NCI-H524 treated with DMSO at 0.1 percent for 48 hours (cell line): Measurements from ENCODE around the gene JCAD.
"Not testable (repeated sequence)": the region's sequence is repeated elsewhere in the genome, so short reads cannot be mapped to it uniquely, and the experiment has no call there.

Source experiments
- DNase-seq: peaks from one replicate; lab custom pipeline; 2025; lab: John Stamatoyannopoulos, UW

JCAD gene, protein sequence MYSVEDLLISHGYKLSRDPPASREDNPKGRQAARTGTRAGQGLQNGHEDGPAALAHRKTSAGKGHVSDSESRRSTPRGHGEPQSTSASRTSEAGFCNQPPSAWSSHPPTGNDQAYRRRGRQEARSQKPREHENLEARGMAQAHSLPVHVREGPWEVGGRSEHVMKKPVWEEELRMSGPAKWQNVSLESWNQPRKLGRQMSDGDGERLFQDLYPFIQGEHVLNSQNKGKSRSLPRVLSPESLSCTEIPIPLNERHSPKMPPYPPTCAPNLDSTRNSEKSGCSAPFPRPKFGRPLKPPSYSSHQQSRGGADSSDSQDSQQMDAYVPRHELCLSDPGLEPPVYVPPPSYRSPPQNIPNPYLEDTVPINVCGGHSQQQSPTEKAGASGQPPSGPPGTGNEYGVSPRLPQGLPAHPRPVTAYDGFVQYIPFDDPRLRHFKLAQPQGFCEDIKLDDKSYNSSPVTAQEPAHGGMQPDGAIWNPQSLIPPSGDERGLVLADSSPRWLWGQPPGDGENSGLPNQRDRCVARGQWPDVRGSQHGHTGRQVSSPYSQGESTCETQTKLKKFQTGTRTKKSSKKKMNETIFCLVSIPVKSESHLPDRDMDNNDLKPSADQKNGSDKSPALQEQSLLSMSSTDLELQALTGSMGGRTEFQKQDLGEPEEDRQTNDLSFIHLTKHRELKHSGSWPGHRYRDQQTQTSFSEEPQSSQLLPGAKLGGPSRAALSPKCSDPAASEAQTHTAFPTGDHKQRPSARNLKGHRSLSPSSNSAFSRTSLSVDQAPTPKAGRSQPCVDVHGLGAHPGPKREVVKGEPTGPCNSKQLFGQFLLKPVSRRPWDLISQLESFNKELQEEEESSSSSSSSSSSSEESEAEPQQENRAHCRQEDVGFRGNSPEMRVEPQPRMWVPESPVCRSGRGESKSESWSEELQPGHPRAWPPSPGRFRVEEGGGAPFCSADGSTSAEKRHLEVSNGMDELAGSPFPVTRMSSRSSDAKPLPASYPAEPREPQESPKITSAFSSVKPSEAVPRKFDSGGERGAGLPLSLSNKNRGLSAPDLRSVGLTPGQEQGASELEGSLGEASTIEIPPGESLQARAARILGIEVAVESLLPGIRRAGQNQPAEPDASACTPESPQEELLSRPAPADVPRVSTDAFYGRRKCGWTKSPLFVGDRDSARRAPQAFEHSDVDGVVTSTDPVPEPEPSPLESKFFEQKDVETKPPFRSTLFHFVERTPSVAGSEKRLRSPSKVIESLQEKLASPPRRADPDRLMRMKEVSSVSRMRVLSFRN (N-terminal part only)

GRCh38 chr10:30059209-30060107 is at the start of gene JCAD:
Gene JCAD, minus strand, starts transcription at chr10:30059586. Its CDS starts 11,774 bp downstream, at chr10:30047812.
- DNase-seq: no peak

DNA sequence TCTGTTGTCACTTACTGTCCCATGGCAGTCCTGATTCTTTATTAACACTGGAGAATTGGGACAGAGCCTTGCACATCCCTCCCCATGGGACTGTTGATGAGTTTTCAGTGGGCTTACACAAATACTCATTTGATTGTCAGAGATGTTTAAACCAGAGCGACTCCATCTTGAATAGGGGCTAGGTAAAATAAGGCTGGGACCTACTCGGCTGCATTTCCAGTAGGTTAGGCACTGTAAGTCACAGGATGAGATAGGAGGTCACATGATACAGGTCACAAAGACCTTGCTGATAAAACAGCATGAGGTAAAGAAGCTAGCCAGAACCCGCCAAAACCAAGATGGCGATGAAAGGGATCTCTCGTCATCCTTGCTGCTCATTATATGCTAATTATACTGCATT is 47.6 kb upstream of the JCAD start:
- no peak for DNase-seq

- DNase-seq: no peak
These were observed 44.4 kb upstream of the JCAD start for GRCh38 chr10:30103595-30104320.

DNA sequence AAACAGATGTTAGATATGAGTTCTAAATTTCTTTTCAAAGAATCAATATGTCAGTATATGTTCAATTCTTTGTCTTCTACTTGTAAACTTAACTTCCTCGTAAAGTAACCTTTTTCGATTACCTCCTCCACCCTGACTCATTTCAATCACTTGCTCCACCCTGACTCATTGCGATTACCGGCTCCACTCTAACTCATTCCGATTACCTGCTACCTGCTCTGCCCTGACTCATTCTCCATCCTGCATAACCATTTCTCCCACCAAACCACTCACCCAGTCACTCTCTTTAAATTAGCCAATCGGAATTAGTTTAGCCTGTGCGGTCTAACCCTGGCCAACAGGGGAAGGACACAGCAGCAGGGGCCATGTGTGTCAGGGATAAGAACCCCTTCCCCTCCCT is 40.3 kb upstream of the JCAD start:
- not testable (repeated sequence) for DNase-seq

DNA sequence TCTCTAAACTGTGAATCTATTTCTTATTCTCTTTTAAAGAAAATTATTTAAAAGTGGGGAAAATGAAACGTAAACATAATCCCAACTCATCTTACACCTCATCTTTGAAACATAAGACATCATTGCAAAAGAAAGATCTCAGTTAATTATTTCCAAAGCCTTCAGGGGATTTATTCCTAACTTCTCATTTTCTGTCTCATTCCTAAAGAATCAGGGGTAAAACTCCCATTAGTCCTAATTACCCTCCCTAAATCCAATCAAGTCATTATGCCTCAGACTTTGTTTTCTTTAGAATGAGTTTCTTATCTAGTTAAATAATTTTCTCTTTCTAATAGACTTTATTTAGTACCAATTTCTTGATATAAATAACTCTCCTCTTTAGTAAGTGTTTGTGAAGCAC is 39.7 kb upstream of the JCAD start:
- no peak for DNase-seq

DNA sequence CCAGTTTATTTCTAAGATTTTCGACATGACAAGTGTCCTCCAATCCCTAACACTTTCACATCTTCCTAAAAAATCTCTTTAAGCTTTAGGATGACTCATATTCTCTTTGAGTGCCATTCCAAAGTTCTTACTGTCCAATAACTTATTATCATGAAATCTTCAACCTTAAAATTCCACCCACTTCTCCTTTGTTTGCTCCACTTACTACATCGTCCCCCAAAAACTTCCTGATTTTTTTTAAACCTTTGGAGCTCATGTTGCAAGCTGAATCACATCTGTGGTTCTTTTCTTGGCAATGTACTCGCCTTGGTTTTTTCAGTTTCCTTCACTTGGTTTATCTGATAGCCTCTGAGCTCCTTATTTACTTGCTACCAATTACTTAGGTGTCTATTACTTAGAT is 39.2 kb upstream of the JCAD start:
- DNase-seq: no peak

- DNase-seq: no peak
These were observed 37.2 kb upstream of the JCAD start for GRCh38 chr10:30096564-30096963.

GRCh38 chr10:30095631-30096422 is 36.4 kb upstream of the JCAD start:
- DNase-seq: no peak

DNA sequence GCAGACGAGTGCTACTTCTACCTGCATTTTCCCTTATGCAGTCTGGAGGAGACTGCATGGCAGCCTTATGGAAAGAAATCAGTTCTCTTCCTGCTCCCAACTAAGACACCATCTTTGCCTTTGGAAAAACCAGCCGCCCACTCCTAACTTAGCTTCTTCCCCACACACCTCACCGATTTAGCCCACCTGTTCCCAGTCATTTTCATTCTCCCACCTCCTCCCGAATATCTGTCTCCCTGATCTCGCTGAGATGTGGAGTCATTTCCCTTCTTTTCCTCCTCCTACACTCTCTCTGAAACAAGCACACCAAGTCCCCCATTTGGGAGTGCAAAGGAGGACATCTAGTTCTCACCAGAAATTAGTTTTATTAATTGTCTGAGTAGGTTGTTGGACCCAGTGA is 35.2 kb upstream of the JCAD start:
- DNase-seq: no peak

DNA sequence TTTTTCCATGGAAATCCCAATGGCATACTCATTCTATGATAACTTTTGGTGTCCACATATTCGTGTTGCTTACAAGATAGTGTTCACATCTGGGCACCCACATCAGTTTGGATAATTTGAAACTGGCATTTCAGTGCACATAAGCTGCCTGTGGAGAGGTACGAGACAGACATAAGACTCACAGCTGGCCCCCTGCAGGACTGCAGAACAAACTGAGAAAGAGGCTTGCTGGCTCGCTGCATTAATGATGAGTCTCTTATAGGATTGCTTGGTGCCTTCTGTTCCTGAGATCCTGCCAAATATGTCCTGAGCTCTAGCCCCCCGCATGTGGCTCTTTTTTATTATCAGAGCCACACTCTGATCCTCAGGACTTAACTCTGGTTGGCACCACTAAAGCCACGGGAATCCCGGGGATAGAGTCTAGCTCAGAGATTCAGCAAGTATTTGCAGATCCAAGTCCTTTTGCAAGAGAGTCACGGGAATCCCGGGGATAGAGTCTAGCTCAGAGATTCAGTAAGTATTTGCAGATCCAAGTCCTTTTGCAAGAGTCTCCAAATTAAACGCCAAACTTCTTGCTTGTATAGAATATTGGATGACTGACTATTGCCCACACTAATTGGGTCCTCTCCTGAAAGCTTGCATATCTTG is 34.0 kb upstream of the JCAD start:
- no peak for DNase-seq

GRCh38 chr10:30092151-30092790 is 32.9 kb upstream of the JCAD start:
- DNase-seq: no peak

DNA sequence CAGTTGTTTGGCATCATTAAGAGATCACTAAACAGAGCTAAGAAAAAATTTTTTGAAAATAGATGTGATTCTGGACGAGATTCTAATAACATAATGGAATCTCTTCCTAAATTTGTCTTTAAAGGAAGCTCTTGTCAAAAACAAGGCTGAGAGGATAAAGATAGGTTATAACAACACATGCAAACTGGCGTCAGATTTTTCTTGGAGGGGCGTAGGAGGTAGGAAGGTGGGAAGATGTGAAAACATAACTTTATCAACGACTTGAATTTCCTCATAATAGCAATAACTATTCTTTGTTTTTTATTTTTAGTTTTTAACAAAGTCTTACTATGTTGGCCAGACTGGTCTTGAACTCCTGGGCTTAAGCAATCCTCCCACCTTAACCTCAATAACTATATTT is 31.8 kb upstream of the JCAD start:
- DNase-seq: no peak

GRCh38 chr10:30088178-30088577 is 28.8 kb upstream of the JCAD start:
- no peak for DNase-seq

DNA sequence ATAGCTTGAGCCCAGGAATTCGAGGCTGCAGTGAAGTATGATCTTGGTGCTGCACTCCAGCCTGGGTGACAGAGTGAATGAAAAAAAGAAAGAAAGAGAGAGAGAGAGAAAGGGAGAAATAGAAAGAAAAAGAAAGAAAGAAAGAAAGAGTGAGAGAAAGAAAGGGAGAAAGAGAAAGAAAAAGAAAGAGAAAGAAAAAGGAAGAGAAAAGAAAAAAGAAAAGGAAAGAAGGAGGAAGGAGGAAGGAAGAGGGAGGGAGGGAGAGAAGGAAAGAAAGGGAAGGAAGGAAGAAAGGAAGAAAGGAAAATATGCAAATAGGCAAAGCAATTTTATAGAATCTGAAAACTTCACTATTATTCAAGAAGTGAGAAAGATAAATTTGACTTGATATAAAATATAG is 24.5 kb upstream of the JCAD start:
- no peak for DNase-seq

DNA sequence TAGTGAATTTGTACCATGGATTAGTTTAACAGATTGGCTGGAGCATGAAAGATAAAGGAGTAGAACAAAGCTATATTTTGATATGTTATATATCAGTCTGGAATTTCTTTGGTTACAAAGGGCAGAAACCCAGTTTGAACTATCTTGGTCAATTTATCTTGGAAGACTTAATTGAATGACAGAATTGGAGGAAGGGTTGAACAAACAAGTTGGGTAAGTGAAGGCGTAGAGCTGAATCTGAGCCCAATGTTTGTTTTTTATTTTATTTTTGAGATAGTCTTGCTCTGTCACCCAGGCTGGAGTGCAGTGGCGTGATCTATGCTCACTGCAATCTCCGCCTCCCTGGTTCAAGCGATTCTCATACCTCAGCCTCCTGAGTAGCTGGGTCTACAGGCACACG is 21.8 kb upstream of the JCAD start:
- no peak for DNase-seq

DNA sequence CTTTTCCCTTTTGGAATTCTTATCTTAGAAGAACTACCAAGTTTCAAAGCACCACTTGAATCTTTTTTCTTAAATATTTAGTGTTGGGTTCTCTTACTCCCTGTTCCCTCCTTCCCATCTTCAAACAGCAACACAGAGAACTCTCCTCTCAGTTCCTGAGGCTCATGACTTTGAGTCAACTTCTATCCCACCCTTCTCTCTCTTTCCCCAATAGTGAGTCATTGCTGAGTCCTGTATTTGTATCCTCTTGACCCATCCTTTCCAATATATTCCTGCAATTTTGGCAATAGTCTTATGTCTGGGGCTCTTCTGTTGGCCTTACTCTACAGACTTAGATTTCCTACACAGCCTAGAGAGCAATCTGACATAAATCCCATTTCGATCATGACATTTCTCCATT is 20.8 kb upstream of the JCAD start:
- DNase-seq: no peak

DNA sequence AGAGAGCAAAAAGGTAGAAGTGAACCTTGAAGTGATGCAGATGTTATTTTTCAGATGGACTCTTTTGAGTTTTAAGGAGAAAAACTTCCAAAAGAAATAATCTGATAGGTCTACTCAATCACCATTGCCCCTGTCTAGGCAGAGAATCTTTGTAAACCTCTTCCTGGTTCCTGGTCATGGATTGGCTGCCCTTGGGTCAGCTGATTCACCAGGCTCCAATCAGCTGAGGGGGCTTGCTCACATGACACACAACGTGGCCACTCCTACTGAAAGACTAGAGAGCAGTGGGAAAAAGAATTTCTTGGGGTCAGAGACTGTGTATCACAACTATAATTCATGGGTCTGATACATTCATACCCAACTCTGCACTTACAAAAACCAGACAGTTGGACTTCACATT is 20.0 kb upstream of the JCAD start:
- no peak for DNase-seq

- no peak for DNase-seq
These were observed 16.1 kb upstream of the JCAD start for GRCh38 chr10:30075481-30075880.

DNA sequence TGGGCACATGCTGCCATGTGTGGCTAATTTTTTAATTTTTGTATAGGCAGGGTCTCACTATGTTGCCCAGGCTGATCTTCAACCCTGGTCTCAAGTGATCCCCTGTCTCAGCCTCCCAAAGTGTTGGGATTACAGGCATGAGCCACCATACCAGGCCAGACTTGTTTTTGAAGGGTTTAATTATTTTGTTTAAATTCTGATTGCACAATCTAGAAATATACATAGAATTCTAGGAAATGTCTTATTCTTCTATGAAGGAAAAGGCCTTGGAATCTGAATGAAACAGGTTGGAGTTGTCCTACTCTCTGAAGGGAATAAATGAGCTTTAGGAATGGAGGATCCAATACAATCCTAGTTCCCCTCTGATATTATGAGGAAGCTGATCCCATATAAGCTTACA is 15.5 kb upstream of the JCAD start:
- DNase-seq: no peak
